Keratinocyte (primary cell): ENCODE measurements around the gene PIGM.

Source experiments
- CTCF ChIP-seq, 3 experiments: IDR thresholded peaks in 1 of 3; conservative IDR thresholded peaks in 1 of 3; optimal IDR thresholded peaks in 1 of 3; 2 replicates in 2 of 3; 3 replicates in 1 of 3; pipeline versions ENCODE3 to v1.5.1; 2011; ENCODE audit warnings: low read length in 3 of 3, mild to moderate bottlenecking in 3 of 3, moderate library complexity in 2 of 3, control low read depth in 1 of 3, inconsistent platforms in 1 of 3; ENCODE audit not compliant: insufficient read depth in 2 of 3; ENCODE audit errors: extremely low read depth in 1 of 3
- EZH2 ChIP-seq: IDR thresholded peaks from one replicate; pipeline ENCODE4 v1.6.1; 2012; ENCODE audit warnings: inconsistent platforms, mild to moderate bottlenecking, low read length, moderate library complexity

DNA sequence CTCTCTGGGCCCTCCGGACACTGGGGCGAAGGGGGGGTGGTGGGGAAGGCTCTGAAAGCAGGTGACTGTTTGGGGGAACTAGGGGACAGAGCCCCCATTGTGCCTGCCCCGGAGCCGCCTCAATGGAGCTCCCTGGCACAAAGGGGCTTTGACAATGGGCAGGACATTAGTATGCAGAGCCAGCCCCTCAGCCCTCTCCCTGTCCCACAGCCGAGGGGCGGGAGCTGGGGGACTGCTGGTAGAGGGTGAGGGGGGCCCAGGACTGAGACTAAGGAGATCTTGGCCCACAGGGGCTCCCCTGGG lies 30.4 kb upstream of the PIGM start:
- no peak for TF ChIP-seq CTCF (optimal IDR thresholded peaks at IDR 0.05 in 1 of 3, IDR thresholded peaks at IDR 0.05 in 1 of 3, conservative IDR thresholded peaks at IDR 0.05 in 1 of 3; ENCODE audit: extremely low read depth in 1 of 3, insufficient read depth in 2 of 3, low read length in 3 of 3)
- TF ChIP-seq EZH2 = no peak
